HL-60 (cell line): ENCODE measurements around the gene DRC3.

Source experiments
- GABPA ChIP-seq: IDR thresholded peaks from 2 replicates; pipeline ENCODE4 v1.6.1; 2012; ENCODE audit warnings: low read depth
- POLR2AphosphoS5 ChIP-seq: IDR thresholded peaks from 2 replicates; pipeline ENCODE4 v1.6.1; 2012; ENCODE audit warnings: low read depth
- SPI1 ChIP-seq: IDR thresholded peaks from 2 replicates; pipeline ENCODE4 v1.6.1; 2012; ENCODE audit warnings: low read depth, mild to moderate bottlenecking, borderline replicate concordance
- TF ChIP-seq, protein P1 (sequence below): IDR thresholded peaks from one replicate; pipeline ENCODE4 v1.5.1; 2011; ENCODE audit warnings: low read length, control low read depth, inconsistent platforms; ENCODE audit not compliant: insufficient read depth
- TF ChIP-seq, protein P2 (sequence below): IDR thresholded peaks from 2 replicates; pipeline ENCODE4 v1.6.1; 2012; ENCODE audit warnings: low read depth; ENCODE audit not compliant: insufficient replicate concordance

DNA sequence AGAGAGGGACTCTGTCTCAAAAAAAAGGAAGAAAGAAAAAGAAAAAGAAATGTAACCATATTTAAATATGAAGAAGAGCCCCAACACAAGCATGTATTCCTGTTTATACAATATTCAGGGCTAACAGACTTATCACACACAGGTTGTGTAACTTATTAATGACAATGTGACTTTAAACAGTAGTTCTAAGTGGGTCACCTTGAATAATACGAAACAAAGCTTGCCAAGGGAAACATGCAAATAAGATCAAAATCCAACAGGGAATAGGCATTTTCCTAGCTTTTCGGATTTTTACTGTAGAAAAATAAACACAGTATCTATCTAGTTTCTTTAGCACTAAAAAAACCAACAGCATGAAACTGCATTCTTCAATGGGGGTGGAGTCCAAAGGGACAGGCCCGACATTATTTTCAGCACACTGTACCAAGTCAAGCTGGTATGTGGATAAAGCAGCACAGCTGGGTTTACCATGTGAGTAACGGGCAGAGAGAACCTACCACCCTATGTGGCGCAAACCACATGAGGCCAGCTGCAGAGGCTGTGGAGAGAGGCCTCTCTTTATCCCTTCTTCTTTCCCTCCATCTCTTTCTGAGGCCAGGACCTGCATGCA is 45.7 kb upstream of the DRC3 start:
- TF ChIP-seq, protein P1, sequence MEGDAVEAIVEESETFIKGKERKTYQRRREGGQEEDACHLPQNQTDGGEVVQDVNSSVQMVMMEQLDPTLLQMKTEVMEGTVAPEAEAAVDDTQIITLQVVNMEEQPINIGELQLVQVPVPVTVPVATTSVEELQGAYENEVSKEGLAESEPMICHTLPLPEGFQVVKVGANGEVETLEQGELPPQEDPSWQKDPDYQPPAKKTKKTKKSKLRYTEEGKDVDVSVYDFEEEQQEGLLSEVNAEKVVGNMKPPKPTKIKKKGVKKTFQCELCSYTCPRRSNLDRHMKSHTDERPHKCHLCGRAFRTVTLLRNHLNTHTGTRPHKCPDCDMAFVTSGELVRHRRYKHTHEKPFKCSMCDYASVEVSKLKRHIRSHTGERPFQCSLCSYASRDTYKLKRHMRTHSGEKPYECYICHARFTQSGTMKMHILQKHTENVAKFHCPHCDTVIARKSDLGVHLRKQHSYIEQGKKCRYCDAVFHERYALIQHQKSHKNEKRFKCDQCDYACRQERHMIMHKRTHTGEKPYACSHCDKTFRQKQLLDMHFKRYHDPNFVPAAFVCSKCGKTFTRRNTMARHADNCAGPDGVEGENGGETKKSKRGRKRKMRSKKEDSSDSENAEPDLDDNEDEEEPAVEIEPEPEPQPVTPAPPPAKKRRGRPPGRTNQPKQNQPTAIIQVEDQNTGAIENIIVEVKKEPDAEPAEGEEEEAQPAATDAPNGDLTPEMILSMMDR = no peak
- TF ChIP-seq POLR2AphosphoS5 = no peak
- TF ChIP-seq SPI1 = no peak
- no peak for TF ChIP-seq GABPA
- TF ChIP-seq, protein P2, sequence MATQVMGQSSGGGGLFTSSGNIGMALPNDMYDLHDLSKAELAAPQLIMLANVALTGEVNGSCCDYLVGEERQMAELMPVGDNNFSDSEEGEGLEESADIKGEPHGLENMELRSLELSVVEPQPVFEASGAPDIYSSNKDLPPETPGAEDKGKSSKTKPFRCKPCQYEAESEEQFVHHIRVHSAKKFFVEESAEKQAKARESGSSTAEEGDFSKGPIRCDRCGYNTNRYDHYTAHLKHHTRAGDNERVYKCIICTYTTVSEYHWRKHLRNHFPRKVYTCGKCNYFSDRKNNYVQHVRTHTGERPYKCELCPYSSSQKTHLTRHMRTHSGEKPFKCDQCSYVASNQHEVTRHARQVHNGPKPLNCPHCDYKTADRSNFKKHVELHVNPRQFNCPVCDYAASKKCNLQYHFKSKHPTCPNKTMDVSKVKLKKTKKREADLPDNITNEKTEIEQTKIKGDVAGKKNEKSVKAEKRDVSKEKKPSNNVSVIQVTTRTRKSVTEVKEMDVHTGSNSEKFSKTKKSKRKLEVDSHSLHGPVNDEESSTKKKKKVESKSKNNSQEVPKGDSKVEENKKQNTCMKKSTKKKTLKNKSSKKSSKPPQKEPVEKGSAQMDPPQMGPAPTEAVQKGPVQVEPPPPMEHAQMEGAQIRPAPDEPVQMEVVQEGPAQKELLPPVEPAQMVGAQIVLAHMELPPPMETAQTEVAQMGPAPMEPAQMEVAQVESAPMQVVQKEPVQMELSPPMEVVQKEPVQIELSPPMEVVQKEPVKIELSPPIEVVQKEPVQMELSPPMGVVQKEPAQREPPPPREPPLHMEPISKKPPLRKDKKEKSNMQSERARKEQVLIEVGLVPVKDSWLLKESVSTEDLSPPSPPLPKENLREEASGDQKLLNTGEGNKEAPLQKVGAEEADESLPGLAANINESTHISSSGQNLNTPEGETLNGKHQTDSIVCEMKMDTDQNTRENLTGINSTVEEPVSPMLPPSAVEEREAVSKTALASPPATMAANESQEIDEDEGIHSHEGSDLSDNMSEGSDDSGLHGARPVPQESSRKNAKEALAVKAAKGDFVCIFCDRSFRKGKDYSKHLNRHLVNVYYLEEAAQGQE = no peak
